ENCODE measurements around the gene AFF2.
A peak's percentile ranks its signal among the peaks of the same experiment; 100 is the strongest.

Gene AFF2

DNA sequence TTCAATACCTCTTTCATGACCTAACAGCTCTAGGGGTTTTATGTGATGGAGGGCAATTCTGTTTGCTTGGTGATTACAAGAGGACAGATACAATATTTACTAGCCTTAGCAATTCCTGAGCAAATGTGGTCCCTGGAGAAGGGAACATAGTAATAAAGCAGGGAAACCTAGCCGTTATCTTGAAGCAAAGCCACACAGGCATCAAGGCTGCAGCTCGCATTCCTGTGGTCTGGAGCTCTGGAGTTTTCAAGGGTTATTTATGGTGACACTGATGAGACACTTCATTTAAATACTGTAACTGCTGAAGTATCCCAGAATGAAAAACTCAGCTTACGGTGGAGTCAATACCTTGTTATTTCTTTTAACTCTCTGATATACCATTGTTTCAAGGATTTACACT, 66.8 kb downstream of the AFF2 start:
- no peak overlapping the region for H3K4me3 ChIP-seq (ENCODE audit: low read length)
- DNase-seq (ENCODE audit: low read depth) = peak; percentile 65
- TF ChIP-seq, protein P1, sequence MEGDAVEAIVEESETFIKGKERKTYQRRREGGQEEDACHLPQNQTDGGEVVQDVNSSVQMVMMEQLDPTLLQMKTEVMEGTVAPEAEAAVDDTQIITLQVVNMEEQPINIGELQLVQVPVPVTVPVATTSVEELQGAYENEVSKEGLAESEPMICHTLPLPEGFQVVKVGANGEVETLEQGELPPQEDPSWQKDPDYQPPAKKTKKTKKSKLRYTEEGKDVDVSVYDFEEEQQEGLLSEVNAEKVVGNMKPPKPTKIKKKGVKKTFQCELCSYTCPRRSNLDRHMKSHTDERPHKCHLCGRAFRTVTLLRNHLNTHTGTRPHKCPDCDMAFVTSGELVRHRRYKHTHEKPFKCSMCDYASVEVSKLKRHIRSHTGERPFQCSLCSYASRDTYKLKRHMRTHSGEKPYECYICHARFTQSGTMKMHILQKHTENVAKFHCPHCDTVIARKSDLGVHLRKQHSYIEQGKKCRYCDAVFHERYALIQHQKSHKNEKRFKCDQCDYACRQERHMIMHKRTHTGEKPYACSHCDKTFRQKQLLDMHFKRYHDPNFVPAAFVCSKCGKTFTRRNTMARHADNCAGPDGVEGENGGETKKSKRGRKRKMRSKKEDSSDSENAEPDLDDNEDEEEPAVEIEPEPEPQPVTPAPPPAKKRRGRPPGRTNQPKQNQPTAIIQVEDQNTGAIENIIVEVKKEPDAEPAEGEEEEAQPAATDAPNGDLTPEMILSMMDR (conservative IDR thresholded peaks at IDR 0.05; ENCODE audit: low read length) = no peak

- no peak overlapping the region for H3K4me3 ChIP-seq (ENCODE audit: low read length)
- TF ChIP-seq, protein P1 (conservative IDR thresholded peaks at IDR 0.05; ENCODE audit: low read length) = no peak
- no peak for DNase-seq (ENCODE audit: low read depth)
These were observed 67.4 kb downstream of the AFF2 start for GRCh38 chrX:148567779-148568178.

DNA sequence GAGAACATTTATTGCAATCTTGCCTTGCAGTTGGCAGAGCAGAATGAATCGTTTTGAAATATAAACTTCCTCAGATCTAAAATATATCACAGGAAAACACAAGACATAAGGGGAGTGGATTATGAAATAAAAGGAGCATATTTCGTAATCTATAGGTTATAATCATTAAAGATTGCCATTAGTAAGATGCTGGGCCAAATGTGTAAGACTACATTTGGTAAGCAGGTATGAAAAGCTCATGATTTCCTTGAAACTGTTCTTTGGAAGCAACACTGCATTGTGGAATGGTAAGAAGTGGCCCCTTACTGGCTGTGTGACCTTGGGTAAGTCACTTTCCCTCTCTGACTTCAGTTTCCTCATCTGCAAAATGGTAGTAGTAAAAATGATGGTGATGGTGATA, 68.3 kb downstream of the AFF2 start:
- no peak overlapping the region for H3K4me3 ChIP-seq (ENCODE audit: low read length)
- DNase-seq (ENCODE audit: low read depth) = no peak
- TF ChIP-seq, protein P1 (conservative IDR thresholded peaks at IDR 0.05; ENCODE audit: low read length) = no peak

DNA sequence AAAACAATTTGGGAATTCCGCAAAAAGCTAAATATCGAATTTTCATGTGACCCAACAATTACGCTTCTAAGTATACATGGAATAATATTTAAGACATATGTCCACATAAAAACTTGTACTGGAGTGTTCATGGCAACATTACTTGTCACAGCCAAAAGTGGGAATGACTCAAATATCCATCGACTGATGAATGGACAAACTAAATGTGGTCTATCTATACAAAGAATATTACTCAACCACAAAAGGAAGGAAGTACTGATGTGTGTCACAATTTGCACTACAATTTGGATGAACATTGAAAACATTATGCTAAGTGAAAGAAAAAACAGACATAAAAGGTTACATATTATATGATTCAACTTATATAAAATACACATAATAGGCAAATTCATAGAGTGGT, 71.9 kb downstream of the AFF2 start:
- TF ChIP-seq, protein P1 (conservative IDR thresholded peaks at IDR 0.05; ENCODE audit: low read length) = no peak
- H3K4me3 ChIP-seq (ENCODE audit: low read length) = no peak overlapping the region
- DNase-seq (ENCODE audit: low read depth) = no peak

DNA sequence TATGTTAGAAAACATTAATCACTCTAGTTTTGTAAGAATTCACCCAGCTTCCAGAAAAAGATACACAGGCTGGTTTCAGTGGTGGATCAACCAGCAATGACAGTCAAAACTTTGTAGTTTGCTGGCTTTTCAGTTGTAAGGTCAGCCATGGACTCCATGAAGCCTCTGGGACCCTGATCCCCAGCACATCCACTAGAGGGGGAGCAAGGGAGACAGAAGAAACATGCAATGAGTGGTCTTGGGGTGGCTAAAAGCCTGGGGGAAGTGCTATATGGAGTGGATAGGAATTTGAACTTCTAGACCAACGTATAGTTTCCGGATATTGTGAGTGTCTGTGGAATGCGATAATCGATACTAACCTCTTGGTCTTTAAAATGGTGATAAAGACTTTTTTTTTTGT, 72.7 kb downstream of the AFF2 start:
- TF ChIP-seq, protein P1 (conservative IDR thresholded peaks at IDR 0.05; ENCODE audit: low read length) = no peak

GRCh38 chrX:148574237-148574973, 74.0 kb downstream of the AFF2 start:
- no peak overlapping the region for H3K4me3 ChIP-seq (ENCODE audit: low read length)

More for the DNA sequence above, 72.7 kb downstream of the AFF2 start:
- DNase-seq (ENCODE audit: low read depth) = no peak
- H3K4me3 ChIP-seq (ENCODE audit: low read length) = no peak overlapping the region

GRCh38 chrX:148576396-148576795, 76.0 kb downstream of the AFF2 start:
- TF ChIP-seq, protein P1 (conservative IDR thresholded peaks at IDR 0.05; ENCODE audit: low read length) = no peak
- DNase-seq (ENCODE audit: low read depth) = no peak
- no peak overlapping the region for H3K4me3 ChIP-seq (ENCODE audit: low read length)

More at GRCh38 chrX:148574237-148574973, 74.0 kb downstream of the AFF2 start:
- peak; percentile 13 for DNase-seq (ENCODE audit: low read depth)
- TF ChIP-seq, protein P1 (conservative IDR thresholded peaks at IDR 0.05; ENCODE audit: low read length) = no peak
